PC-9 (cell line): Measurements from ENCODE around the gene CDH16. TPM values are rescaled to one million over a fixed set of nuclear protein-coding genes. Genes with fewer than 3 reads are reported as not detected.
A peak's percentile ranks its signal among the peaks of the same experiment; 100 is the strongest.

Source experiments
- BruUV-seq: library from RNA; stranded (reverse); fragments of 400-500 nt; replicated peaks from 2 replicates; lab custom pipeline; 2021; lab: Mats Ljungman, UMichigan
- CTCF ChIA-PET: fragments of 300-600 bp; sonication (Branson Sonifier 250); formaldehyde crosslinking; loops from one replicate; lab custom pipeline; 2022; ENCODE audit warnings: antibody characterized with exemption; lab: Charles Lee
- POLR2A ChIA-PET: fragments of 300-600 bp; sonication (Branson Sonifier 250); formaldehyde crosslinking; loops from one replicate; lab custom pipeline; 2022; ENCODE audit warnings: antibody characterized with exemption; ENCODE audit not compliant: unreplicated experiment; lab: Charles Lee
- DNase-seq, 2 experiments: peaks; one replicate each; pipeline versions ENCODE4 v3.0.0 to v3.0.0-alpha.2; 2015 to 2022; ENCODE audit warnings: mixed read lengths in 1 of 2
- H2AFZ ChIP-seq: fragments of 200-600 bp; sonication (generic); 2 replicates; pipeline ENCODE4 v1.8.1; 2017; ENCODE audit warnings: antibody characterized with exemption
- H3F3A ChIP-seq: fragments of 200-600 bp; sonication (generic); 2 replicates; pipeline ENCODE4 v1.8.1; 2017; ENCODE audit warnings: antibody characterized with exemption, mild to moderate bottlenecking, low read depth; ENCODE audit not compliant: insufficient read depth
- H3K27ac ChIP-seq: fragments of 200-600 bp; sonication (generic); 2 replicates; pipeline ENCODE4 v1.6.1; 2016; ENCODE audit warnings: mixed run types
- H3K27me3 ChIP-seq: fragments of 200-600 bp; sonication (generic); 2 replicates; pipeline ENCODE4 v1.6.1; 2016; ENCODE audit warnings: low read depth, mixed run types; ENCODE audit not compliant: insufficient read depth
- H3K36me3 ChIP-seq: fragments of 200-600 bp; sonication (generic); 2 replicates; pipeline ENCODE4 v1.6.1; 2016; ENCODE audit warnings: low read depth, mixed run types
- H3K4me1 ChIP-seq: fragments of 200-600 bp; sonication (generic); replicated peaks from 2 replicates; pipeline ENCODE4 v1.6.1; 2016; ENCODE audit warnings: mixed run types; ENCODE audit not compliant: insufficient read depth
- H3K4me2 ChIP-seq: fragments of 200-600 bp; sonication (generic); 2 replicates; pipeline ENCODE4 v1.6.1; 2017; ENCODE audit warnings: mixed run types
- H3K4me3 ChIP-seq: fragments of 200-600 bp; sonication (generic); 2 replicates; pipeline ENCODE4 v1.6.1; 2016; ENCODE audit warnings: mixed run types
- H3K79me2 ChIP-seq: fragments of 200-600 bp; sonication (generic); 2 replicates; pipeline ENCODE4 v1.6.1; 2017; ENCODE audit warnings: low read depth, mixed run types
- H3K9me2 ChIP-seq: fragments of 200-600 bp; sonication (generic); 2 replicates; pipeline ENCODE4 v1.8.1; 2017; ENCODE audit warnings: mild to moderate bottlenecking; ENCODE audit not compliant: insufficient read depth
- H3K9me3 ChIP-seq: fragments of 200-600 bp; sonication (generic); 2 replicates; pipeline ENCODE4 v1.8.1; 2016; ENCODE audit warnings: low read depth; ENCODE audit not compliant: insufficient read depth
- H4K20me1 ChIP-seq: fragments of 200-600 bp; sonication (generic); 2 replicates; pipeline ENCODE4 v1.8.1; 2017; ENCODE audit not compliant: insufficient read depth
- CTCF ChIP-seq: fragments of 200-600 bp; sonication (generic); conservative IDR thresholded peaks from 2 replicates; pipeline ENCODE4 v1.6.1; 2017; ENCODE audit warnings: mixed run types, antibody characterized with exemption, mild to moderate bottlenecking, moderate library complexity
- EZH2 ChIP-seq: fragments of 200-600 bp; sonication (generic); IDR thresholded peaks from 2 replicates; pipeline ENCODE4 v1.8.0; 2017; ENCODE audit warnings: antibody characterized with exemption, low read depth
- intact Hi-C: fragments of 100-400 bp; cut with micrococcal nuclease; formaldehyde crosslinking; loops from one replicate; pipeline ENCODE4 v1.10.0; 2022; ENCODE audit not compliant: unreplicated experiment
- total RNA-seq: library from RNA; stranded (reverse); gene quantifications from 2 replicates; pipeline ENCODE4 v1.2.3, GENCODE V29; 2021

CDH16 gene
- total RNA-seq, 1 experiment from 2014 or later: not detected

- no peak overlapping the region for H3K4me3 ChIP-seq
- peaks cover 26% of the 10 kb centered on the region for H3K4me1 ChIP-seq
- H3K4me2 ChIP-seq: no peak overlapping the region
- BruUV-seq: no TSS peak
- intact Hi-C loops: loop anchor here (5.0 kb wide), 1 partner anchor 220 kb away; no protein-coding TSS in a partner anchor
- H3F3A ChIP-seq: peaks cover 20% of the 10 kb centered on the region; the same call in 1 of the 2 replicates
- POLR2A ChIA-PET: no interaction called here
- no peaks in the 10 kb centered on the region for H3K9me3 ChIP-seq
- no peak overlapping the region for H3K27ac ChIP-seq
- H3K36me3 ChIP-seq: peaks cover 17% of the 10 kb centered on the region; the same call in 1 of the 2 replicates
- no peak overlapping the region for H2AFZ ChIP-seq
- DNase-seq: no peak
- peaks cover 18% of the 10 kb centered on the region for H3K79me2 ChIP-seq
- H3K27me3 ChIP-seq: no peaks in the 10 kb centered on the region
- TF ChIP-seq EZH2 (no peak), CTCF (no peak)
- CTCF ChIA-PET: interaction anchor here (0.6 kb wide), 2 partner anchors 112 to 310 kb away, joined by 3 to 6 read pairs; no protein-coding TSS in a partner anchor
- 0 out of 2 replicates have a peak, but pooled peaks cover 4% of the 10 kb centered on the region for H4K20me1 ChIP-seq
- no peaks in the 10 kb centered on the region for H3K9me2 ChIP-seq
These were observed 36.0 kb downstream of the CDH16 start for GRCh38 chr16:66882702-66883101.

- Histone ChIP-seq H3K27me3 (no peaks in the 10 kb centered on the region), H4K20me1 (0 out of 2 replicates have a peak, but pooled peaks cover 4% of the 10 kb centered on the region), H3K9me2 (no peaks in the 10 kb centered on the region), H2AFZ (no peak overlapping the region), H3K27ac (no peak overlapping the region), H3K4me2 (peak overlapping the region; percentile 91), H3F3A (peaks cover 15% of the 10 kb centered on the region; the same call in 1 of the 2 replicates), H3K4me3 (no peak overlapping the region), H3K9me3 (no peaks in the 10 kb centered on the region), H3K4me1 (peaks cover 26% of the 10 kb centered on the region), H3K36me3 (peaks cover 17% of the 10 kb centered on the region; the same call in 1 of the 2 replicates), H3K79me2 (peaks cover 18% of the 10 kb centered on the region)
- no peak for DNase-seq
- intact Hi-C loops: loop anchor here (5.0 kb wide), 1 partner anchor 220 kb away; no protein-coding TSS in a partner anchor
- no peak for TF ChIP-seq CTCF
- no peak for TF ChIP-seq EZH2
- CTCF ChIA-PET: interaction anchor here (0.6 to 0.7 kb wide), 4 partner anchors 9 to 310 kb away, joined by 3 to 5 read pairs (median 3); partner anchors contain the start of gene CES3
- BruUV-seq: TSS peak; percentile 49
- POLR2A ChIA-PET: no interaction called here
These were observed 36.6 kb downstream of the CDH16 start for GRCh38 chr16:66881964-66882508.

GRCh38 chr16:66881560-66881959 is 37.1 kb downstream of the CDH16 start:
- no TSS peak for BruUV-seq
- Histone ChIP-seq H3F3A (peaks cover 10% of the 10 kb centered on the region; the same call in 1 of the 2 replicates), H4K20me1 (0 out of 2 replicates have a peak, but pooled peaks cover 3% of the 10 kb centered on the region), H3K36me3 (peaks cover 17% of the 10 kb centered on the region; the same call in 1 of the 2 replicates), H3K27me3 (no peaks in the 10 kb centered on the region), H3K4me3 (peak overlapping the region; percentile 99; the same call in 1 of the 2 replicates), H3K9me3 (no peaks in the 10 kb centered on the region), H3K27ac (no peak overlapping the region), H2AFZ (no peak overlapping the region), H3K4me1 (peaks cover 22% of the 10 kb centered on the region), H3K79me2 (peaks cover 18% of the 10 kb centered on the region), H3K9me2 (no peaks in the 10 kb centered on the region), H3K4me2 (peak overlapping the region; percentile 91)
- intact Hi-C loops: loop anchor here (5.0 kb wide), 1 partner anchor 219 kb away; no protein-coding TSS in a partner anchor
- ChIA-PET CTCF (interaction anchor here (0.6 to 0.7 kb wide), 2 partner anchors 9 to 14 kb away, joined by 3 to 5 read pairs; no protein-coding TSS in a partner anchor), POLR2A (no interaction called here)
- TF ChIP-seq EZH2 (no peak), CTCF (no peak)
- no peak for DNase-seq
